Endodermal cell (in vitro differentiated cells): ENCODE results near the gene DEPDC1B. TPM values are rescaled to one million over a fixed set of nuclear protein-coding genes. Genes with fewer than 3 reads are reported as not detected.

Experiments used
- DNase-seq: peaks from one replicate; pipeline ENCODE4 v3.0.0-alpha.2; 2017
- H3K27ac ChIP-seq: 2 replicates; pipeline ENCODE4 v1.5.1; 2013; ENCODE audit warnings: mild to moderate bottlenecking, low read depth, low read length, moderate library complexity
- H3K27me3 ChIP-seq: 2 replicates; pipeline ENCODE4 v1.6.1; 2013; ENCODE audit warnings: mild to moderate bottlenecking, low read length, moderate library complexity; ENCODE audit not compliant: insufficient read depth, control insufficient read depth, poor library complexity, severe bottlenecking
- H3K36me3 ChIP-seq: 2 replicates; pipeline ENCODE4 v1.7.0; 2013; ENCODE audit warnings: mild to moderate bottlenecking, low read length, moderate library complexity; ENCODE audit not compliant: control insufficient read depth, insufficient read depth
- H3K4me1 ChIP-seq: one replicate; pipeline ENCODE4 v1.7.0; 2013; ENCODE audit warnings: low read length; ENCODE audit not compliant: control insufficient read depth, insufficient read depth
- H3K4me3 ChIP-seq: 2 replicates; pipeline ENCODE4 v1.5.1; 2013; ENCODE audit warnings: mild to moderate bottlenecking, low read length, moderate library complexity
- H3K9ac ChIP-seq: 2 replicates; pipeline ENCODE4 v1.6.1; 2013; ENCODE audit warnings: mild to moderate bottlenecking, low read length, moderate library complexity; ENCODE audit not compliant: poor library complexity, severe bottlenecking; ENCODE audit errors: extremely low read depth
- H3K9me3 ChIP-seq: 2 replicates; pipeline ENCODE4 v1.6.1; 2013; ENCODE audit warnings: mild to moderate bottlenecking, low read length, moderate library complexity; ENCODE audit not compliant: control insufficient read depth
- H3K27ac Mint-ChIP-seq: 2 replicates; pipeline ENCODE4 v1.8.0; 2020; ENCODE audit warnings: mixed read lengths
- H3K27me3 Mint-ChIP-seq: 2 replicates; pipeline ENCODE4 v1.8.0; 2021; ENCODE audit warnings: mild to moderate bottlenecking, mixed read lengths; ENCODE audit not compliant: insufficient read depth
- H3K36me3 Mint-ChIP-seq: 2 replicates; pipeline ENCODE4 v1.8.0; 2020; ENCODE audit warnings: low read depth, mixed read lengths
- H3K4me1 Mint-ChIP-seq: 2 replicates; pipeline ENCODE4 v1.8.0; 2020; ENCODE audit warnings: mixed read lengths
- H3K4me3 Mint-ChIP-seq: 2 replicates; pipeline ENCODE4 v1.8.0; 2020; ENCODE audit warnings: mild to moderate bottlenecking, moderate library complexity, mixed read lengths
- H3K9me3 Mint-ChIP-seq: 2 replicates; pipeline ENCODE4 v1.8.0; 2020; ENCODE audit warnings: mild to moderate bottlenecking, mixed read lengths
- WGBS, 2 experiments: methylation state at CpG; one replicate each; pipeline versions ENCODE4 v1.1.5 to v1.1.7; 2013; ENCODE audit warnings: missing lambda C conversion rate in 2 of 2, mixed read lengths in 1 of 2; ENCODE audit not compliant: insufficient coverage in 1 of 2, insufficient read length in 1 of 2; 5-methylcytosine and 5-hydroxymethylcytosine counted together
- total RNA-seq, 2 donors: library from RNA; stranded (reverse); fragmentation: NEBNext Ultra II Directional in 1 of 2; extraction: Animal tissue kit (Norgen Biotek cat#: 25700) in 1 of 2; gene quantifications; 2 replicates in 1 of 2; 3 replicates in 1 of 2; pipeline ENCODE4 v1.2.1, GENCODE V29; 2021
- TF ChIP-seq, protein P1 (sequence below): fragments of 200-600 bp; sonication (generic); conservative IDR thresholded peaks from 2 replicates; pipeline ENCODE4 v1.5.0; 2021; ENCODE audit warnings: antibody characterized with exemption, mild to moderate bottlenecking

Gene DEPDC1B
- total RNA-seq, 2 donors from 2014 or later, result 32.2 to 42.1 TPM

DNA sequence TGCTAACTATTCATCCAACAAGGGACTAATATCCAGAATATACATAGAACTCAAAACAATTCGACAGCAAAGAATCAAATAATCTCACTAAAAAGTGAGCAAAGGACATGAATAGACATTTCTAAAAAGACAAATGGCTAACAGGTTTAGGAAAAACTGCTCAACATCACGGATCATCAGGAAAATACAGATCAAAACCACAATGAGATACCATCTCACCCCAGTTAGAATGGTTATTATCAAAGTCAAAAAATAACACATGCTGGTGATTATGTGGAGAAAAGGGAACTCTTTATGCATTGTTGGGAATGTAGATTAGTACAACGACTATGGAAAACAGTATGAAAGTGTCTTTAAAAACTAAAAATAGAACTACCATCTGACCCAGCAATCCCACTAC, 150.1 kb downstream of the DEPDC1B start:
- H3K27ac ChIP-seq, result no peak overlapping the region
- no peak overlapping the region for H3K27ac Mint-ChIP-seq
- 87 to 100% methylated on average over 1 to 3 of the region's 3 CpGs for WGBS, 2 experiments

More for the DNA sequence above, 150.1 kb downstream of the DEPDC1B start:
- Histone ChIP-seq H3K4me1 (no peaks in the 10 kb centered on the region), H3K9ac (no peak overlapping the region), H3K9me3 (peaks cover 2% of the 10 kb centered on the region), H3K36me3 (no peaks in the 10 kb centered on the region), H3K4me3 (no peak overlapping the region), H3K27me3 (no peaks in the 10 kb centered on the region)
- Mint-ChIP-seq H3K4me3 (no peak overlapping the region), H3K36me3 (no peaks in the 10 kb centered on the region), H3K27me3 (no peaks in the 10 kb centered on the region), H3K9me3 (peaks cover under 1% of the 10 kb centered on the region), H3K4me1 (no peaks in the 10 kb centered on the region)
- DNase-seq, result no peak
- TF ChIP-seq, protein P1, sequence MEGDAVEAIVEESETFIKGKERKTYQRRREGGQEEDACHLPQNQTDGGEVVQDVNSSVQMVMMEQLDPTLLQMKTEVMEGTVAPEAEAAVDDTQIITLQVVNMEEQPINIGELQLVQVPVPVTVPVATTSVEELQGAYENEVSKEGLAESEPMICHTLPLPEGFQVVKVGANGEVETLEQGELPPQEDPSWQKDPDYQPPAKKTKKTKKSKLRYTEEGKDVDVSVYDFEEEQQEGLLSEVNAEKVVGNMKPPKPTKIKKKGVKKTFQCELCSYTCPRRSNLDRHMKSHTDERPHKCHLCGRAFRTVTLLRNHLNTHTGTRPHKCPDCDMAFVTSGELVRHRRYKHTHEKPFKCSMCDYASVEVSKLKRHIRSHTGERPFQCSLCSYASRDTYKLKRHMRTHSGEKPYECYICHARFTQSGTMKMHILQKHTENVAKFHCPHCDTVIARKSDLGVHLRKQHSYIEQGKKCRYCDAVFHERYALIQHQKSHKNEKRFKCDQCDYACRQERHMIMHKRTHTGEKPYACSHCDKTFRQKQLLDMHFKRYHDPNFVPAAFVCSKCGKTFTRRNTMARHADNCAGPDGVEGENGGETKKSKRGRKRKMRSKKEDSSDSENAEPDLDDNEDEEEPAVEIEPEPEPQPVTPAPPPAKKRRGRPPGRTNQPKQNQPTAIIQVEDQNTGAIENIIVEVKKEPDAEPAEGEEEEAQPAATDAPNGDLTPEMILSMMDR, result no peak

Other genes starting within 250 kb of the DEPDC1B start
- gene ELOVL7, start 144.1 kb upstream of the DEPDC1B start, total RNA-seq, result 1 to 10 TPM; 3.5 to 6.5 TPM
- 10 to 100 TPM; 14.7 to 19.2 TPM for gene ERCC8, start 244.9 kb upstream of the DEPDC1B start, total RNA-seq
- gene NDUFAF2, start 245.0 kb upstream of the DEPDC1B start, total RNA-seq, result 10 to 100 TPM; 20.5 to 23.0 TPM